Neural progenitor cell (in vitro differentiated cells): Measurements from ENCODE around the gene FOXJ1. TPM values are rescaled to one million over a fixed set of nuclear protein-coding genes. Genes with fewer than 3 reads are reported as not detected.

Experiments used
- DNase-seq: peaks from one replicate; pipeline ENCODE4 v3.0.0-alpha.2; 2016; ENCODE audit warnings: low spot score
- H2AFZ ChIP-seq: fragments of 200-600 bp; sonication (generic); replicated peaks from 2 replicates; pipeline ENCODE4 v1.6.1; 2016; ENCODE audit warnings: antibody characterized with exemption
- H3F3A ChIP-seq: fragments of 200-600 bp; sonication (generic); 2 replicates; pipeline ENCODE4 v1.6.1; 2016; ENCODE audit warnings: antibody characterized with exemption, low read depth
- H3K27ac ChIP-seq: fragments of 200-600 bp; sonication (generic); 2 replicates; pipeline ENCODE4 v1.5.1; 2016; ENCODE audit warnings: mild to moderate bottlenecking
- H3K27me3 ChIP-seq: fragments of 200-600 bp; sonication (generic); 2 replicates; pipeline ENCODE4 v1.6.1; 2016; ENCODE audit warnings: mild to moderate bottlenecking, moderate library complexity
- H3K36me3 ChIP-seq: fragments of 200-600 bp; sonication (generic); 2 replicates; pipeline ENCODE4 v1.5.1; 2016
- H3K4me1 ChIP-seq: fragments of 200-600 bp; sonication (generic); 2 replicates; pipeline ENCODE4 v1.6.1; 2016; ENCODE audit warnings: mixed run types
- H3K4me2 ChIP-seq: fragments of 200-600 bp; sonication (generic); 2 replicates; pipeline ENCODE4 v1.6.1; 2016
- H3K4me3 ChIP-seq: fragments of 200-600 bp; sonication (generic); 2 replicates; pipeline ENCODE4 v1.5.1; 2016
- H3K79me2 ChIP-seq: fragments of 200-600 bp; sonication (generic); 2 replicates; pipeline ENCODE4 v1.6.1; 2016; ENCODE audit warnings: low read depth
- H3K9ac ChIP-seq: fragments of 200-600 bp; sonication (generic); 2 replicates; pipeline ENCODE4 v1.6.1; 2016
- H3K9me3 ChIP-seq: fragments of 200-600 bp; sonication (generic); 2 replicates; pipeline ENCODE4 v1.5.1; 2016; ENCODE audit warnings: low read depth
- H4K20me1 ChIP-seq: fragments of 200-600 bp; sonication (generic); 2 replicates; pipeline ENCODE4 v1.6.1; 2016; ENCODE audit warnings: low read depth
- H3K27ac Mint-ChIP-seq: 3 replicates; pipeline ENCODE4 v1.8.0; 2021; ENCODE audit warnings: mixed read lengths
- H3K27me3 Mint-ChIP-seq: 2 replicates; pipeline ENCODE4 v1.8.0; 2022; ENCODE audit warnings: low read depth, mild to moderate bottlenecking, inconsistent platforms, moderate library complexity, mixed read lengths; ENCODE audit not compliant: insufficient read depth
- H3K36me3 Mint-ChIP-seq: 3 replicates; pipeline ENCODE4 v1.8.0; 2021; ENCODE audit warnings: mixed read lengths
- H3K4me1 Mint-ChIP-seq: 3 replicates; pipeline ENCODE4 v1.8.0; 2021; ENCODE audit warnings: mixed read lengths
- H3K4me3 Mint-ChIP-seq: 3 replicates; pipeline ENCODE4 v1.8.0; 2021; ENCODE audit warnings: mild to moderate bottlenecking, moderate library complexity, mixed read lengths
- H3K9me3 Mint-ChIP-seq: 3 replicates; pipeline ENCODE4 v1.8.0; 2020; ENCODE audit warnings: mixed read lengths
- CTCF ChIP-seq: fragments of 200-600 bp; sonication (generic); IDR thresholded peaks from 2 replicates; pipeline ENCODE4 v1.5.1; 2017; ENCODE audit warnings: antibody characterized with exemption, mild to moderate bottlenecking
- EZH2 ChIP-seq: fragments of 200-600 bp; sonication (generic); IDR thresholded peaks from 2 replicates; pipeline ENCODE4 v1.6.1; 2017; ENCODE audit warnings: antibody characterized with exemption, mild to moderate bottlenecking, moderate library complexity
- EZH2phosphoT487 ChIP-seq: fragments of 200-600 bp; sonication (generic); IDR thresholded peaks from 2 replicates; pipeline ENCODE4 v1.6.1; 2017; ENCODE audit warnings: antibody characterized with exemption
- total RNA-seq: library from RNA; depleted of rRNA; stranded (reverse); fragments of >200 nt; gene quantifications from 2 replicates; pipeline ENCODE4 v1.2.3, GENCODE V29; 2015; ENCODE audit warnings: low replicate concordance

FOXJ1 gene
- total RNA-seq, 1 donor from 2014 or later: 0.49 TPM

GRCh38 chr17:76179496-76180467, 38.7 kb upstream of the FOXJ1 start:
- DNase-seq: no peak
- TF ChIP-seq CTCF: no peak
- TF ChIP-seq EZH2: no peak
- no peak for TF ChIP-seq EZH2phosphoT487
- Mint-ChIP-seq H3K9me3 (no peaks in the 10 kb centered on the region), H3K4me1 (peaks cover 6% of the 10 kb centered on the region), H3K27ac (no peak overlapping the region), H3K36me3 (no peaks in the 10 kb centered on the region), H3K27me3 (no peaks in the 10 kb centered on the region), H3K4me3 (no peak overlapping the region)
- Histone ChIP-seq H3K4me3 (no peak overlapping the region), H3K27ac (no peak overlapping the region), H3K9ac (no peak overlapping the region), H2AFZ (no peak overlapping the region), H3K4me1 (peaks cover 2% of the 10 kb centered on the region), H3K9me3 (no peaks in the 10 kb centered on the region), H3K4me2 (no peak overlapping the region), H3K36me3 (no peaks in the 10 kb centered on the region), H4K20me1 (no peaks in the 10 kb centered on the region), H3K27me3 (no peaks in the 10 kb centered on the region), H3K79me2 (no peaks in the 10 kb centered on the region), H3F3A (no peaks in the 10 kb centered on the region)

- peaks cover 2% of the 10 kb centered on the region for H3K27me3 Mint-ChIP-seq
- Histone ChIP-seq H3F3A (no peaks in the 10 kb centered on the region), H3K27me3 (no peaks in the 10 kb centered on the region), H2AFZ (no peak overlapping the region), H3K27ac (no peak overlapping the region), H3K4me2 (no peak overlapping the region), H3K9me3 (no peaks in the 10 kb centered on the region), H4K20me1 (no peaks in the 10 kb centered on the region), H3K9ac (no peak overlapping the region), H3K79me2 (no peaks in the 10 kb centered on the region), H3K36me3 (no peaks in the 10 kb centered on the region), H3K4me1 (peaks cover 2% of the 10 kb centered on the region), H3K4me3 (no peak overlapping the region)
- H3K36me3 Mint-ChIP-seq: no peaks in the 10 kb centered on the region
- no peak overlapping the region for H3K27ac Mint-ChIP-seq
- no peaks in the 10 kb centered on the region for H3K9me3 Mint-ChIP-seq
- H3K4me1 Mint-ChIP-seq: peaks cover 12% of the 10 kb centered on the region
- no peak overlapping the region for H3K4me3 Mint-ChIP-seq
- TF ChIP-seq EZH2phosphoT487: no peak
- no peak for TF ChIP-seq EZH2
- no peak for TF ChIP-seq CTCF
- no peak for DNase-seq
These were observed 37.1 kb upstream of the FOXJ1 start for GRCh38 chr17:76178124-76178523.

- no peak for TF ChIP-seq CTCF
- TF ChIP-seq EZH2phosphoT487: no peak
- TF ChIP-seq EZH2: no peak
- Histone ChIP-seq H3K27ac (no peak overlapping the region), H3K36me3 (no peaks in the 10 kb centered on the region), H2AFZ (no peak overlapping the region), H3K4me3 (no peak overlapping the region), H3K9me3 (no peaks in the 10 kb centered on the region), H3K9ac (no peak overlapping the region), H4K20me1 (no peaks in the 10 kb centered on the region), H3K27me3 (no peaks in the 10 kb centered on the region), H3K79me2 (no peaks in the 10 kb centered on the region), H3K4me2 (no peak overlapping the region), H3F3A (no peaks in the 10 kb centered on the region), H3K4me1 (peaks cover under 1% of the 10 kb centered on the region)
- H3K4me3 Mint-ChIP-seq: no peak overlapping the region
- H3K9me3 Mint-ChIP-seq: no peaks in the 10 kb centered on the region
- no peak overlapping the region for H3K27ac Mint-ChIP-seq
- no peak for DNase-seq
- H3K36me3 Mint-ChIP-seq: peaks cover 2% of the 10 kb centered on the region
- peaks cover 2% of the 10 kb centered on the region for H3K27me3 Mint-ChIP-seq
- peaks cover 9% of the 10 kb centered on the region for H3K4me1 Mint-ChIP-seq
These were observed 35.9 kb upstream of the FOXJ1 start for GRCh38 chr17:76176701-76177574.
